ENCODE results near the gene CAPN5.

DNA sequence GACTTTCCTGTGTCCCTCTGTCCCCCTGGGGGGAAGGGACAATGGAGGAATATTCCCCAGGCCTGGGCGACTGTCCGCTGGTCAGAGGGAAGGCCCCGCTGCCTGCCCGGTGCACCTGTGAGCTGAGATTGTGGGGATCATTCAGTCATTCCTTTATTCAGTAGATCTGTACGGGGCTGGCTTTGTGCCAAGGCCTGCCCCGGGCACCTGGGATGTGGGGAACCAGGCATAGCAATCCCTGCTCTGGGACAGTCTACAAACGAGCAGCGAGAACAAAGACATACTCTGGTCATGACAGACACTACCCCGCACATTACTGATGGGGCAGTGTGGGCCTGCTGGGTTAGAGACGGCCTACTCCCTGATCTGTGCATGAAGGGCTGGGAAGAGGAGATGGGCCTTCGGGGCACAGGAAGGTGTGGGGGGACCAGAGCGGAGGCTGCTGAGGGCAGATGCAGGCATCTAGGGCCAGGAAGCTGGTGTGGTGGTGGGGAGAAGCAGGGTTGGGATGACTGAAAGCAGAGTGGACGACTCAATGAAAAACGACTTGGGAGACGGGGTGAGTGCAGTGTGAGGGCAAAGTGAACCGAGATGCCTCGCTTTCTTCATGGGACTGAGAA, 59.5 kb downstream of the CAPN5 start:
- TF ChIP-seq CTCF (IDR thresholded peaks at IDR 0.05): no peak
- TF ChIP-seq POLR2A (IDR thresholded peaks at IDR 0.05): no peak
